Astrocyte (in vitro differentiated cells and primary cell): ENCODE results near the gene NSD2. TPM values are rescaled to one million over a fixed set of nuclear protein-coding genes. Genes with fewer than 3 reads are reported as not detected.

ENCODE experiments used
- DNase-seq: peaks from one replicate; pipeline ENCODE4 v3.0.0-alpha.2; 2010; ENCODE audit warnings: low read depth
- FAIRE-seq: peaks from 2 replicates; lab custom pipeline; 2011; peaks lifted over from hg19 to GRCh38; lab: Jason Lieb, UNC
- H2AFZ ChIP-seq: 2 replicates; pipeline ENCODE4 v1.6.0; 2012; ENCODE audit warnings: low read depth, low read length, inconsistent platforms
- H3K27ac ChIP-seq: 2 replicates; pipeline ENCODE4 v1.5.1; 2011; ENCODE audit warnings: low read depth, low read length, inconsistent platforms
- H3K27me3 ChIP-seq: 2 replicates; pipeline ENCODE4 v1.6.0; 2011; ENCODE audit warnings: low read length, inconsistent platforms; ENCODE audit not compliant: insufficient read depth
- H3K36me3 ChIP-seq: 2 replicates; pipeline ENCODE4 v1.5.1; 2011; ENCODE audit warnings: low read length, inconsistent platforms; ENCODE audit not compliant: insufficient read depth
- H3K4me1 ChIP-seq: 2 replicates; pipeline ENCODE4 v1.5.1; 2011; ENCODE audit warnings: low read length, inconsistent platforms; ENCODE audit not compliant: insufficient read depth
- H3K4me2 ChIP-seq: 2 replicates; pipeline ENCODE4 v1.6.0; 2012; ENCODE audit warnings: low read length, inconsistent platforms
- H3K4me3 ChIP-seq: 2 replicates; pipeline ENCODE4 v1.5.1; 2011; ENCODE audit warnings: low read depth, mild to moderate bottlenecking, low read length, inconsistent platforms; ENCODE audit not compliant: insufficient read depth
- H3K79me2 ChIP-seq: 2 replicates; pipeline ENCODE4 v1.6.0; 2012; ENCODE audit warnings: mild to moderate bottlenecking, low read length, inconsistent platforms; ENCODE audit not compliant: insufficient read depth
- H3K9ac ChIP-seq: 2 replicates; pipeline ENCODE4 v1.6.0; 2012; ENCODE audit warnings: mild to moderate bottlenecking, low read length, inconsistent platforms
- H3K9me3 ChIP-seq: 2 replicates; pipeline ENCODE4 v1.5.1; 2012; ENCODE audit warnings: low read depth, mild to moderate bottlenecking, low read length, inconsistent platforms; ENCODE audit not compliant: insufficient read depth
- H4K20me1 ChIP-seq: 2 replicates; pipeline ENCODE4 v1.6.0; 2012; ENCODE audit warnings: low read length, inconsistent platforms; ENCODE audit not compliant: insufficient read depth
- H3K27ac Mint-ChIP-seq: one replicate; pipeline ENCODE4 v1.8.0; 2021; ENCODE audit warnings: mild to moderate bottlenecking, mixed read lengths; ENCODE audit not compliant: unreplicated experiment
- H3K27me3 Mint-ChIP-seq: one replicate; pipeline ENCODE4 v1.8.0; 2021; ENCODE audit warnings: low read depth, mixed read lengths; ENCODE audit not compliant: unreplicated experiment
- H3K36me3 Mint-ChIP-seq: one replicate; pipeline ENCODE4 v1.8.0; 2021; ENCODE audit warnings: low read depth, mixed read lengths; ENCODE audit not compliant: unreplicated experiment
- H3K4me1 Mint-ChIP-seq: one replicate; pipeline ENCODE4 v1.8.0; 2021; ENCODE audit warnings: low read depth, mixed read lengths; ENCODE audit not compliant: unreplicated experiment
- H3K4me3 Mint-ChIP-seq: one replicate; pipeline ENCODE4 v1.8.0; 2021; ENCODE audit warnings: mild to moderate bottlenecking, moderate library complexity, mixed read lengths; ENCODE audit not compliant: unreplicated experiment
- H3K9me3 Mint-ChIP-seq: one replicate; pipeline ENCODE4 v1.8.0; 2021; ENCODE audit warnings: mild to moderate bottlenecking, mixed read lengths; ENCODE audit not compliant: unreplicated experiment
- CTCF ChIP-seq: IDR thresholded peaks from 2 replicates; pipeline ENCODE4 v1.5.1; 2011; ENCODE audit warnings: low read depth, mild to moderate bottlenecking, inconsistent platforms, low read length, moderate library complexity; ENCODE audit not compliant: insufficient read depth
- EZH2 ChIP-seq: IDR thresholded peaks from 2 replicates; pipeline ENCODE4 v1.6.1; 2012; ENCODE audit warnings: mild to moderate bottlenecking, low read length, inconsistent platforms; ENCODE audit not compliant: insufficient read depth
- total RNA-seq: library from RNA; stranded (reverse); gene quantifications from 2 replicates; pipeline ENCODE4 v1.2.1, GENCODE V29; 2021

NSD2 gene
- total RNA-seq, 1 donor from 2014 or later = 31.3 TPM

- no peak overlapping the region for H2AFZ ChIP-seq
Observed at GRCh38 chr4:1857931-1858330, 13.3 kb upstream of the NSD2 start.

GRCh38 chr4:1859389-1859753, 11.8 kb upstream of the NSD2 start:
- peaks cover 1% of the 10 kb centered on the region for H3K4me1 Mint-ChIP-seq
- no peaks in the 10 kb centered on the region for H3K9me3 ChIP-seq
- no peak for TF ChIP-seq CTCF
- no peak for TF ChIP-seq EZH2
- no peak overlapping the region for H3K4me3 Mint-ChIP-seq
- DNase-seq = no peak
- H3K27me3 ChIP-seq = no peaks in the 10 kb centered on the region
- FAIRE-seq = no peak
- no peaks in the 10 kb centered on the region for H3K36me3 ChIP-seq
- H2AFZ ChIP-seq = no peak overlapping the region
- no peaks in the 10 kb centered on the region for H3K36me3 Mint-ChIP-seq
- peaks cover 33% of the 10 kb centered on the region for H3K79me2 ChIP-seq
- peaks cover 7% of the 10 kb centered on the region for H4K20me1 ChIP-seq
- no peak overlapping the region for H3K27ac Mint-ChIP-seq
- no peak overlapping the region for H3K4me2 ChIP-seq
- H3K9ac ChIP-seq = no peak overlapping the region
- no peak overlapping the region for H3K4me3 ChIP-seq
- H3K9me3 Mint-ChIP-seq = no peaks in the 10 kb centered on the region
- peaks cover 24% of the 10 kb centered on the region for H3K4me1 ChIP-seq
- peaks cover 22% of the 10 kb centered on the region for H3K27me3 Mint-ChIP-seq
- no peak overlapping the region for H3K27ac ChIP-seq

More at GRCh38 chr4:1857931-1858330, 13.3 kb upstream of the NSD2 start:
- DNase-seq (no peak), FAIRE-seq (no peak)
- Histone ChIP-seq H3K79me2 (peaks cover 46% of the 10 kb centered on the region), H3K36me3 (peaks cover 5% of the 10 kb centered on the region), H3K4me1 (peaks cover 20% of the 10 kb centered on the region), H3K4me3 (no peak overlapping the region), H4K20me1 (peaks cover 17% of the 10 kb centered on the region), H3K27me3 (no peaks in the 10 kb centered on the region), H3K9ac (no peak overlapping the region), H3K4me2 (peak overlapping the region; percentile 91), H3K9me3 (no peaks in the 10 kb centered on the region), H3K27ac (no peak overlapping the region)
- H3K27ac Mint-ChIP-seq = no peak overlapping the region
- no peak overlapping the region for H3K4me3 Mint-ChIP-seq
- TF ChIP-seq CTCF = no peak
- no peaks in the 10 kb centered on the region for H3K9me3 Mint-ChIP-seq
- H3K4me1 Mint-ChIP-seq = peaks cover 2% of the 10 kb centered on the region
- H3K36me3 Mint-ChIP-seq = peaks cover 1% of the 10 kb centered on the region
- H3K27me3 Mint-ChIP-seq = peaks cover 15% of the 10 kb centered on the region

DNA sequence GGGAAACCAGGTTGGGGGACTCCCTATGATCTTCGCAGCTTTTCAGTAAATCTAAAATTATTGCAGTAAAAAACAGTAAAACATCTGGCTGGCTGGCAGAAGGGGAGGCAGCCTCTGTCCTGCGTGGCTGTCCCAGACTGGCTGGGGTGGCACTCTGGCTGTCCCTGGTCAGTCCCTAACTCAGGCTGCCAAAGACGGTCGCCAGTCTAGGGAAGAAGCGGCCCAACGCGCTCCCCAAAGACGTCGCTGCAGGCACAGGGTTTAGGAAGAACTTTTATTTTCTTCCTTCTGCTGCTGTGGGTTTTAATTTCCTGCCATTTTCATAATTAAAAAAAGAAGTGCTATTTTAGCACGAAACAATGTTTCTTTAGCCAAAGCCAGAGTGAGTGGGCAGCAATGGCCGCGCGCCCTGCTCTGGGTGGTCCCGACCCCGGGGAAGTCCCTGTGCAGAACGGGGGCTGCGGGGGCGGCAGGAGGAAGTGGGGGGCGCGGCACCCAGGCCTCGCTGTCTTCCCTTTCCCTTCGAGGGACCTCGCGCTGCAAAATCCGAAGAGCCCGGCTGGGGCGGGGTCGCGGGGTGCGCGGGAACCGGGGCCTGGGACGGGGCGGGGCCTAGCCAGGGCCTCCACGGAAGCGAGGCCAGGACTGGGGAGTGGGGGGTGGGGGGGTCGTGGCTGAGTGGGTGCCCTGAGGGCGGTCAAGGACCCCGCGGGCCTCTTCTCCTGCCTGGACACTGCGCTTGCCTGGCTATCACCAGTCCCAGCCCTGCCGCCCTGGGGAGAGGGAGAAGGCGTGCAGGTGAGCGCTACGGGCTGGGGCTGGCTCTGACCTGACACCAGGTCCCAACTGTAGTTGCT, 8.9 kb upstream of the NSD2 start:
- no peak for FAIRE-seq
- TF ChIP-seq EZH2 (no peak), CTCF (no peak)
- H3K27me3 ChIP-seq = no peaks in the 10 kb centered on the region
- no peaks in the 10 kb centered on the region for H3K9me3 Mint-ChIP-seq
- no peaks in the 10 kb centered on the region for H4K20me1 ChIP-seq
- H2AFZ ChIP-seq = no peak overlapping the region
- peaks cover 34% of the 10 kb centered on the region for H3K27me3 Mint-ChIP-seq
- no peak overlapping the region for H3K27ac Mint-ChIP-seq
- DNase-seq = no peak
- H3K4me1 ChIP-seq = peaks cover 12% of the 10 kb centered on the region
- H3K4me3 Mint-ChIP-seq = no peak overlapping the region
- no peak overlapping the region for H3K27ac ChIP-seq
- peaks cover 4% of the 10 kb centered on the region for H3K79me2 ChIP-seq
- no peaks in the 10 kb centered on the region for H3K36me3 ChIP-seq
- H3K4me2 ChIP-seq = peak overlapping the region; percentile 60
- H3K4me3 ChIP-seq = no peak overlapping the region
- peaks cover 1% of the 10 kb centered on the region for H3K4me1 Mint-ChIP-seq
- no peaks in the 10 kb centered on the region for H3K9me3 ChIP-seq
- no peak overlapping the region for H3K9ac ChIP-seq
- no peaks in the 10 kb centered on the region for H3K36me3 Mint-ChIP-seq
